OCI-LY7 (cell line): ENCODE measurements around the gene TMEM8B. TPM values are rescaled to one million over a fixed set of nuclear protein-coding genes. Genes with fewer than 3 reads are reported as not detected.

Source experiments
- BruUV-seq: library from RNA; stranded (reverse); fragments of 400-500 nt; replicated peaks from 2 replicates; lab custom pipeline; 2021; lab: Mats Ljungman, UMichigan
- CTCF ChIA-PET: fragments of 300-600 bp; sonication (Branson Sonifier 250); formaldehyde crosslinking; loops from one replicate; lab custom pipeline; 2022; ENCODE audit warnings: antibody characterized with exemption; ENCODE audit not compliant: unreplicated experiment; lab: Charles Lee
- POLR2A ChIA-PET: fragments of 300-600 bp; sonication (Branson Sonifier 250); formaldehyde crosslinking; loops from one replicate; lab custom pipeline; 2022; ENCODE audit warnings: antibody characterized with exemption; lab: Charles Lee
- DNase-seq: peaks from one replicate; pipeline ENCODE4 v3.0.0-alpha.2; 2015; ENCODE audit warnings: low spot score
- H2AFZ ChIP-seq: fragments of 200-600 bp; sonication (generic), shearing (Covaris generic); 2 replicates; pipeline ENCODE4 v1.6.1; 2014; ENCODE audit warnings: mild to moderate bottlenecking, antibody characterized with exemption, low read length, moderate library complexity
- H3K27ac ChIP-seq: fragments of 200-600 bp; sonication (generic); 2 replicates; pipeline ENCODE4 v1.5.1; 2014; ENCODE audit warnings: mixed run types, low read depth, mild to moderate bottlenecking, moderate library complexity, low read length, inconsistent platforms; ENCODE audit not compliant: poor library complexity, severe bottlenecking
- H3K36me3 ChIP-seq: fragments of 200-600 bp; sonication (generic); 2 replicates; pipeline ENCODE4 v1.6.1; 2014; ENCODE audit warnings: mild to moderate bottlenecking, antibody characterized with exemption, low read length, moderate library complexity, mixed read lengths; ENCODE audit not compliant: insufficient read depth
- H3K4me1 ChIP-seq: fragments of 200-600 bp; sonication (generic); 2 replicates; pipeline ENCODE4 v1.5.1; 2014; ENCODE audit warnings: mild to moderate bottlenecking, low read length; ENCODE audit not compliant: insufficient read depth, poor library complexity, severe bottlenecking
- H3K4me2 ChIP-seq: fragments of 200-600 bp; sonication (generic); 2 replicates; pipeline ENCODE4 v1.6.1; 2014; ENCODE audit warnings: mild to moderate bottlenecking, low read length
- H3K4me3 ChIP-seq: fragments of 200-600 bp; sonication (generic); 2 replicates; pipeline ENCODE4 v1.5.1; 2014; ENCODE audit warnings: mild to moderate bottlenecking, low read depth, low read length; ENCODE audit not compliant: poor library complexity, severe bottlenecking
- H3K79me2 ChIP-seq: fragments of 200-600 bp; sonication (generic); 2 replicates; pipeline ENCODE4 v1.6.1; 2016; ENCODE audit warnings: low read depth, mild to moderate bottlenecking, low read length, moderate library complexity, mixed read lengths; ENCODE audit not compliant: insufficient read depth
- H3K9me2 ChIP-seq: fragments of 200-600 bp; sonication (generic); 2 replicates; pipeline ENCODE4 v1.6.1; 2016; ENCODE audit warnings: mild to moderate bottlenecking, low read length, mixed read lengths; ENCODE audit not compliant: insufficient read depth
- H3K9me3 ChIP-seq: fragments of 200-600 bp; sonication (generic); 2 replicates; pipeline ENCODE4 v1.6.1; 2014; ENCODE audit warnings: mild to moderate bottlenecking, mixed run types, low read length, mixed read lengths
- H4K20me1 ChIP-seq: fragments of 200-600 bp; sonication (generic); 2 replicates; pipeline ENCODE4 v1.6.1; 2014; ENCODE audit warnings: mild to moderate bottlenecking, antibody characterized with exemption, low read length, moderate library complexity, mixed read lengths; ENCODE audit not compliant: insufficient read depth
- CTCF ChIP-seq: fragments of 200-600 bp; sonication (generic); conservative IDR thresholded peaks from 2 replicates; pipeline ENCODE4 v1.5.1; 2014; ENCODE audit warnings: mild to moderate bottlenecking, antibody characterized with exemption, low read length, moderate library complexity, mixed read lengths
- EZH2phosphoT487 ChIP-seq: fragments of 200-600 bp; sonication (generic); IDR thresholded peaks from 2 replicates; pipeline ENCODE4 v1.6.1; 2018; ENCODE audit warnings: low read depth, borderline replicate concordance, mild to moderate bottlenecking, mixed run types, antibody characterized with exemption, low read length, moderate library complexity, mixed read lengths
- intact Hi-C: fragments of 100-400 bp; cut with micrococcal nuclease; formaldehyde crosslinking; loops from one replicate; pipeline ENCODE4 v1.10.0; 2022; ENCODE audit not compliant: unreplicated experiment
- total RNA-seq, 2 experiments: library from RNA; depleted of rRNA in 1 of 2; stranded (reverse); fragments of >200 nt in 1 of 2; shearing (Covaris generic) in 1 of 2; gene quantifications; 2 replicates each; pipeline ENCODE4 v1.2.3, GENCODE V29; 2014 to 2022

TMEM8B gene
- total RNA-seq, 2 experiments from 2014 or later, result 3.1 to 15.7 TPM

- Histone ChIP-seq H2AFZ (no peak overlapping the region), H3K4me1 (peaks cover 9% of the 10 kb centered on the region), H4K20me1 (no peaks in the 10 kb centered on the region), H3K9me3 (no peaks in the 10 kb centered on the region), H3K4me2 (no peak overlapping the region), H3K9me2 (no peaks in the 10 kb centered on the region), H3K4me3 (no peak overlapping the region), H3K27ac (no peak overlapping the region), H3K79me2 (no peaks in the 10 kb centered on the region), H3K36me3 (no peaks in the 10 kb centered on the region)
- BruUV-seq, result no TSS peak
- ChIA-PET CTCF (no interaction called here), POLR2A (no interaction called here)
- no peak for DNase-seq
- intact Hi-C loops, result no loop called here
- TF ChIP-seq CTCF (no peak), EZH2phosphoT487 (no peak)
These were observed 75.3 kb downstream of the TMEM8B start for GRCh38 chr9:35904338-35904737.

GRCh38 chr9:35905051-35905781 lies 76.2 kb downstream of the TMEM8B start:
- no peak for TF ChIP-seq EZH2phosphoT487
- TF ChIP-seq CTCF, result no peak
- H3K36me3 ChIP-seq, result no peaks in the 10 kb centered on the region
- BruUV-seq, result no TSS peak
- no peak overlapping the region for H3K27ac ChIP-seq
- intact Hi-C loops, result no loop called here
- H2AFZ ChIP-seq, result no peak overlapping the region
- H3K4me3 ChIP-seq, result no peak overlapping the region
- no peaks in the 10 kb centered on the region for H4K20me1 ChIP-seq
- no peak overlapping the region for H3K4me2 ChIP-seq
- H3K9me2 ChIP-seq, result no peaks in the 10 kb centered on the region
- no peak for DNase-seq
- ChIA-PET POLR2A (no interaction called here), CTCF (interaction anchor here (0.6 kb wide), 1 partner anchor 80 kb away, joined by 3 read pairs; no protein-coding TSS in a partner anchor)
- no peaks in the 10 kb centered on the region for H3K79me2 ChIP-seq
- H3K4me1 ChIP-seq, result peaks cover 4% of the 10 kb centered on the region
- H3K9me3 ChIP-seq, result no peaks in the 10 kb centered on the region

- Histone ChIP-seq H4K20me1 (no peaks in the 10 kb centered on the region), H3K79me2 (no peaks in the 10 kb centered on the region), H3K9me3 (no peaks in the 10 kb centered on the region), H3K9me2 (no peaks in the 10 kb centered on the region), H2AFZ (no peak within 1 kb of the TSS), H3K27ac (no peak within 1 kb of the TSS), H3K4me3 (no peak within 1 kb of the TSS), H3K4me1 (peaks cover 6% of the 10 kb centered on the region), H3K36me3 (no peaks in the 10 kb centered on the region), H3K4me2 (no peak within 1 kb of the TSS)
- CTCF ChIA-PET, result interaction anchor here (0.6 kb wide), 1 partner anchor 81 kb away, joined by 3 read pairs; no protein-coding TSS in a partner anchor
- DNase-seq, result no peak
- intact Hi-C loops, result no loop called here
- BruUV-seq, result no TSS peak
- no peak for TF ChIP-seq EZH2phosphoT487
- TF ChIP-seq CTCF, result no peak
- POLR2A ChIA-PET, result no interaction called here
These were observed 77.1 kb downstream of the TMEM8B start, which contains the start of gene HRCT1 for GRCh38 chr9:35905912-35906679. Gene HRCT1, plus strand, starts transcription at chr9:35906202. Its CDS starts 86 bp downstream, at chr9:35906288.
